SKM-1 treated with dmso at 0.1 percent for 144 hours (cell line): Measurements from ENCODE around the gene C1QTNF5.

Source experiments
- DNase-seq: peaks from one replicate; lab custom pipeline; 2025; ENCODE audit not compliant: unreplicated experiment; lab: John Stamatoyannopoulos, UW

C1QTNF5 gene

DNA sequence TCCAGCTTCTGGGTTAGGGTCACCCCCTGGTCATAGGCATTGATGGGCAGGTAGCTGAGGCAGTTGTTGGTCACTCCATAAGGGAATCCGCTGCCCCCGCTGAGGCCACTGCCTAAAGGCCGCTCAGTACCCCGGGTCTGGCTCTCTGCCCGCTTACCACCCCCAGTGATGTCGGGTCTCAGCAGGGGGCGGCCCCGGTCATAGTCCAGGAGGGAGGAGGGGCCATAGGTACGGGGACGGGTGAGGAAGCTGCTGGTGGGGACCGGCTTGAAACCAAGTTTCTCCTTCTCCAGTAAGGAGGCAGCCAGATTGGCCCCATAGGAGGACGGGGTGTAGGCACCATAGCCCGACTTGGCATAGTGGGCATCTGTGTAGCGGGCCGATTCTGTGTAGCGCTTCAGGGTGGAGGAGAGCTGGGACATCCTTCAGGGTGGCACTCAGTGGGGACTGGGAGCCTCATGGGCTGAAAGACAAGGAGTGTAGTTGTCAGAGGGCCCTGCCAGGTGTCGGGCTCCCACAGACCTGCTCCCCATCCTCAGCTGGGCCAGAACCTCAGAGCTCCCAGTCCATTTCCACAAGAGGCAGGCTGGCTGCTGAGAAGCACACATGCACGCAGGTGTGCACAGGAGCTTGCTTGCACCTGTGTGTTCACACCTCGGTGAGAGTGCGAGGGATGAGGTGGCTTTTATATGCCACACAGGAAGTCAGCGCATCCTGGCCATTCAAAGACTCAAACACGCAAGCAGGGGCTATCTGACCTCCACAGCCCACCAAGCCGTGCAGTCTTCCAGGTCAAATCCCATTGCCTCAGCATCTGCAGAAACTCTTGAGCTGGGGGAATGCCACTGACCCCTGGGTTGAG lies 32.6 kb upstream of the C1QTNF5 start:
- no peak for DNase-seq

DNA sequence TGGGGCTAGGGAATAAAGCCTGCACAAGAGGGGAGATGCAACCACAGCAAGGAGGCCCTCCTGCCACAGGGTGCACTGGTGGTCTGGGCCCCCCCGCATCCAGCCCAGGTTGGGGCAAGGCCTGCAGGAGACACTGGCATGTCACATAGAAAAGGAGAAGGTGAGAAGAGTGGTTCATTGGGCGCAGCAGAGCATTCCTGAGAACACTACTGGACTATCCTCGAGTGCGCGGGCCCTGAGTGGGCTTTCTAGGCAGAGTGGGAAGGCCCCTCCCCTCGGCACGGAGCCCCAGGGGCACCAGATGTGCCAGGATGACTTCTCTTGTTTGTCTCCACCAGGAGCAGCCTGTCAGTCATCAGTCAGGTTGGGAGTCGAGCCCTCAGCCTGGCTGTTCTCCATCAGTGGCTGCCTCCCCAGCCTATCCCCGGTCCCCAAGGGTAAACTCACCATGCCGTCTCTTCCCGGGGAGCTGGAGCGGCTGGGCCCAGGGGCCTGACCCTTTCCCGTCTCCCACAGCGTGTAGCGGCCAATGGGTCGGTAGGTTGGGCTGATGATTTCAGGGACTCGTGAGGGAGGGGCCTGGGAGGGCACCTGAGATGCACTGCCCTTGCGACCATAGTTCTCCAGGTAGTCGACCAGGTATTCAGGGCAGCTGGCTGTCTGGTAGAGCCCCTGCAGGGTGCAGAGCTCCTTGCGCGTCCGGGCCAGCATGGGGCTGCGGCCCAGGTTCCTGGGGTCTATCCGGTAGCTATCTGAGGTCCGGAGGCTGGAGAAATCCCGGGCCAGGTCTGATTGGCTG lies 31.8 kb upstream of the C1QTNF5 start:
- no peak for DNase-seq

DNA sequence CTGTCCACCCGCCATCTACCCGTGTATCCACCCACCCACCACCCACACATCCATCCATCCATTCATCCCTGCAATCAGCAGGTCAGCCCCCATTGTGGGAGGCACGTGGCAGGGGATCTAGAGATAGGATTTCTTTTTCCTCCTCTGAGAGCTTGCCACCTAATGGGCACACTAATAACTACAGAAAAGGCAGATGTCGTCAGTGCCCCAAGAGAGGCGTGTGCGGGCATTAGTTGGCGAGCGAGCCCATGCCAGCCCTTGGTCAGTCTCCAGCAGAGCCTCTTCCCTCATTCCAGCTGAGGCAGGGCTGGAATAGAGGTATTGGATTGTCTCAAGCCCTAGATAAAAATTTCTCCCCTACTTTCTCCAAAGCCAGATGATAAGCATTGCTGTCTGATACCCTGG lies 31.1 kb upstream of the C1QTNF5 start:
- DNase-seq, result no peak

DNA sequence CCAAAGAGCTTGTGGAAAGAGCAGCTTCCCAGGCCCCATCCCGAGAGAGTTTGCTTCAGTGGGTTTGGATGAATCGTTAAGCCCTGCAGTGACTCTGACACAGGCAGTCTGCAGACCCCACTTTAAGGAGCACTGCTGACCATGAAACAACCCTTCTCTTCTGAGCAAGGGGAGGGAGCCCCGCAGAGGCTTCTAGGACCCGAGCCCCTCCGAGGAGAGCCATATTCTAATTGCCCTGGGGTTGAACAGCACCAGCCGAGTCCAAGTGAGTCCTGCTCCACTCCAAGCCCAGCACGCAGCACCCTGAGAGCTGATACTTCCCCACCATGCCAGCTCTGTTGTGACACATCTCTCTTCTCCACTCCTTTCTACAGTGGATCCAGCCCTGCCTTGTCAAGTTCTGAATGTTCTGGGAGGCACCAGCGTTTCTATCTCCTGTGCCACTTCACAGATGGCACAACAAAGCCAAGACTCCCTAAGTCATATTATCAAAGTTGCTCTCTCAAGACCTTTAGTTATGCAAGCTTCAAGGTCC lies 30.5 kb upstream of the C1QTNF5 start:
- no peak for DNase-seq

DNA sequence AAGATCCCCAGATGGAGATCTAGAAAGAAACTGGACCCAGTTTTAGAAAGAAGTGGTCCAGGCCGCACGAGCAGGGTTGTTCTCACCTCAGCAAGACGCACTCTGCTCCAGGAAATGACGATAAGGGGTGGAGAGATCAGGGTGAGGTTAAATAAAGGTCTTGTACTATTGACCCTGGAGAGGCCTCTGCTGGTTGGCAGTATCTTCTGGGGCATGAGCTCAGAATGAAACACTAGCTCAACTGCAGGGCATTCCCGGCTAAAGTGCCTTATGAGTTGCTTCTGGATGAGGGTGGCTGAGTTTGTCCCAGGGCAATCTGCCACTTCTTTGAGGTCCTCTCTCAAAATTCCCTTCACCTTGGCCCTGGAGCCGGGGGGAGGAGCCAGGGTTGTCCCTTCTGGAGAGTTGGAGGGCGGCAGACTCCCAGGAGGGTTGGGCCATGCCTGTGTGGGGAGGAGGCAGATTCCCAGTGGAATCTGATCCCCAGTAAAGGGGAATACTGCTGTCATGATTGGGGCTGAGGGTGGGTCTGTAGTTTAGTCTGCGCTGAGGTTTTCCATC lies 29.9 kb upstream of the C1QTNF5 start:
- no peak for DNase-seq

DNA sequence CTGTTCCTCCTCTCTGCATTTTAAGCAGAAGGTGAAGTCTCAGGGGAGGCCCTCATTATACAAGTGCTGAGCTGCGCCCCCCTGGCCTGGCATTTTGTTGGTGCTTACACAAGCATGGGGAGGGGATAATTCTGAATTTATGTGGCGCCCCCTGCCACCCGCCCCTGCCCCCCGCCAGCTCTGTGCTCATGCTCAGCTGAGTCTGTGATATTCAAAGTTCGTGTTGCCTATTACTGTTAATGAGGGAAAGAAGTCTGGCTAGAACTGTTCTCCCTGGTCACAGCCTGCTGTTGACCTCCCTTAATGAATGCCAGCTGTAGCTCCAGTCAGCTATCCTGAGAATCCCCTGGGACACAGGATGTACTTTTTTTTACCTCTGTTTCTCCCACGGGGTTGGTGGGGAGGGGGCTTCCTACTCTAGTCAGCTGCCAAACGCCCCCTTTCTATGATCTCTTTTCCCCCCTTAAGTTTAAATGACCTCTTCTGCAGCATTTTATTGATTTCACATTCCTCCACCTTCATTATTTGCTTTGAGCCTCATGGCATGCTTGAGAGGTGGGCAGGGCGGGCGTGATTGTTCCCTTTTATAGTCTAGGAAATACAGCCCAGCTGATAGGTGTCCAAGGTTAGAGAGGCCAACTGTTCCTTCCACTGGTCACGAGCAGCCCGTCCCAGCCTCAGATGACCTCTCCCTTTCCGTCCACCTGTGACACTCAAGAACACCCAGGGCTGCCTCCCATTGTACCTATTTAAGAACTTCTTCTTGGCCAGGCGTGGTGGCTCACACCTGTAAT lies 28.6 kb upstream of the C1QTNF5 start:
- DNase-seq, result no peak

DNA sequence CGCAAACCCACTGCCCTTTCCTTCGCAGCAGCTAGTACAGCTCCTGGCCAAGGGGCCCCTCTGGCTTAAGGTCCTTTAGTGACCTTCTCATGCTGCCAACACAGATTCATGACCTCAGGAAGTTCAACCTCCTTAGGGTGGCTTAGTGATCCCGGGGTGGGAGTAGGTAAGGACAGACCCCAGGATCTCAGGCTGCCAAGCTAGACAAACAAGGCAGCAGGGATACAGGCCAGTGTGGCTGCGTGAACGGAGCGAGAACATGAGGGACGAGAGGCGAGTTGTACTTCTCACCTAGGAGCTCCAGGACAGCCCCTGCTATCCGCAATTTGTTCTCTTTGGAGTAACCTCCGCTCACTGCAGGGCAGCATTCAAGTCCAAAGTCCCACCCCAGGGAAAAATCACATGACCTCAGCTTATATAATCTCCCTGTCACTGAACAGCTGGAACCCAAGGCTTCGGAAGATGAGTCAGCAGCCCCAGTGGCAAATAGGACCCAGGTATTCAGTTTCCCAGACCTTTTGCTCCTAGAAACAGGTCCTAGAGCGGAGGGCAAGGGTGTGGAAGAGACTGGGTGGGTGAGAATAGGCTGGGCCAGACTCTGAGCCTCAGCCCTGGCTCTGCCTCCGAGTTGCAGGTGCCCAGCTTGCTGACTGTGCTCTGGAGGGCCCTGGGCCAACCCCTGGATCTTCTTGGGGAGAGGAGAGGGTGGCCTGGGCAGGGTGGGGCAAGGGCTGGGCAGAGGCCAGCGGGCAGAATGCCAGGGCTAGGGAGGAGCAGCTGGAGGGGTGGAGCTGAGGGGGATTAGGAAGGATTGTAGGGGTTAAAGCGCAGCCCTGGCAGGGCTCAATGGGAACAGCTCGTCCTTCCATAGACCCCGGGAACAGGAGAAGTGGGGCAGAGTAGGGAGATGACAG lies 27.7 kb upstream of the C1QTNF5 start:
- no peak for DNase-seq

DNA sequence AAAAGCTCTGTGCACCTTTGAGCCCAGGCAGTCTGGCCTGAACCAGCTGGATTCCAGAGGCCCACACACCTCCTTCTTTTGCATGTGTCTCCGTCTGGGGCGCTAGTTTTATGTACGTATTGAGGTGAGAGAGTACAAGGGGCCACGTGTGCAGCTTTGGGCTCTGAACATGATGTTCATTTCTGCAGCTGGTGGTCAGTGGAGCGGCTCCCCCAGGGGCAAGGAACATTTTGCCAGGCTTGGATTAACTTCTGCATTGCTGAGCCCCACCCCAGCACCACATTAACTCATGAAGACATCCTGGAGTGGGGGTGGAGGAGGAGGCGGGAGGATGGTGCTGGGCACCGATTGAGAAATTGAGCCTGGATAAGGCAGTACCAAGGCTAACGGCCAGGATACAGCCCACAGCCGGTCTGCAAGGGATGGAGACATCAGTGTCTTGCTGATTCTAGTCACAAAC lies 27.0 kb upstream of the C1QTNF5 start:
- DNase-seq, result peak; percentile 89

DNA sequence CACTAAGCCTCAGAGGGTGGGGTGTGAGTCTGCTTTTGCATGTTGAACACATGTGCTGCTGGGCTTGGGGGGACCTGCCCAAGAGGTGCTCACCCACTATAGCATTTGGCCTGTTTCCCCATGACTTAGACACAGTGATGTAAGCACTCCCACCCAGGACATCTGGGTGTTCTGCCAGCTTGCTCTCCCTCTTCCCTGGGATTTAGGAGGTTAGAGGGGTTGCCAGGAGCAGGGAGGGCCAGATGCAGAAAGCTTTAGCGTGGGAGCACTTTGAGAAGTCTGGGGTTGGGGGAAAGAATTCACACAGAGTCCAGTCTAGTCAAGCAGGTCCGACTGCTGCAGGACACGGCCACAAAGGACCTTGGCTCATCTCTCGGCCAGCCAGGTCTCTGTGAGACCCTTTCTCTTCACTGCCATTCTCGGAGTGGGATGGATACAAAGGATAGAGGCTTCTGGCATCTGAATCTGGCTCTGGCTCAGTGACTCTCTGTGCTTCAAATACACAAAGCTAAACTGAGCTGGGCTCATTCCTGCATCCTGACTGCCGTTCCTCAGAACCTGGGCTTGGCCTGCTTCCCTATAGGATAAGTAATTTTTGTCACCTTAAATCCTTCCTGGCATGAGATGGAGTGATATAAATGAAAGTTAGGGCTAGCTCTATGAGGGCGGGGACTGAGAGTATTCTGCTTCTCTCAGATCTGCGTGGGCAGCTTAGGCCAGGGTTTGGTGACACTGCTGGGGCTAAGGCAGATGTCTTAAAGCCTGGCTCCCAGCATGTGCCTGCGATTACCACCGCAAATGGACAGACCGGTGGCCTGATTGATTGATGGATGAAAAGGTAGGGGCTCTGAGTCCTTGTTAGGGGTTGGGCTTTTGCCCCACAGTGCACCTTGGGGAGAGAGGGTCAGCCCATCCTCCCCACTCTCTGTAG lies 26.3 kb upstream of the C1QTNF5 start:
- DNase-seq, result no peak

DNA sequence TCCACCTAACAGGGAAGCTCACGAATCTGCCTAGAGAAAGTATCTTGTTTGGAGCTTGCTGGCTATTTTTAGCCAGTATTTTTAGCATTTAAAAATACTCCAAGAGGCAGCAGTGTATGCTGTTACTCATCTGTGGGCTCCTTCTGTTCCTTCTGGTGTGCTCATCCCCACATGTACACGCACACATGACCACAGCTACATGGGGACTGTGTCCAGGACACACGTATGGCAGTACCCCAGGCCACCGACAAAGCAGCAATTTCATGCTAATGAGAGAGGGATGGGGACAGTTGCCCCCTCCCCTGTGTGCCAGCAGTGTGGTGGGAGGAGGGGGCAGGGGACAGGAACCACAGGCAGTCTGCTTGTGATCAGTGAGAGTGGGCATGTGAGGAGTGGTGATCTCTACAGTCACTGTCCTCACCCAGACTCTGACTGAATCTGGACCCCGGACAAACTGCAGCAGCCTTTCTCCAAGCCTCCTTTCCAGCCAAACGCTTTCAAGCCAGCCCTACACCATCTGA lies 24.4 kb upstream of the C1QTNF5 start:
- DNase-seq, result no peak

DNA sequence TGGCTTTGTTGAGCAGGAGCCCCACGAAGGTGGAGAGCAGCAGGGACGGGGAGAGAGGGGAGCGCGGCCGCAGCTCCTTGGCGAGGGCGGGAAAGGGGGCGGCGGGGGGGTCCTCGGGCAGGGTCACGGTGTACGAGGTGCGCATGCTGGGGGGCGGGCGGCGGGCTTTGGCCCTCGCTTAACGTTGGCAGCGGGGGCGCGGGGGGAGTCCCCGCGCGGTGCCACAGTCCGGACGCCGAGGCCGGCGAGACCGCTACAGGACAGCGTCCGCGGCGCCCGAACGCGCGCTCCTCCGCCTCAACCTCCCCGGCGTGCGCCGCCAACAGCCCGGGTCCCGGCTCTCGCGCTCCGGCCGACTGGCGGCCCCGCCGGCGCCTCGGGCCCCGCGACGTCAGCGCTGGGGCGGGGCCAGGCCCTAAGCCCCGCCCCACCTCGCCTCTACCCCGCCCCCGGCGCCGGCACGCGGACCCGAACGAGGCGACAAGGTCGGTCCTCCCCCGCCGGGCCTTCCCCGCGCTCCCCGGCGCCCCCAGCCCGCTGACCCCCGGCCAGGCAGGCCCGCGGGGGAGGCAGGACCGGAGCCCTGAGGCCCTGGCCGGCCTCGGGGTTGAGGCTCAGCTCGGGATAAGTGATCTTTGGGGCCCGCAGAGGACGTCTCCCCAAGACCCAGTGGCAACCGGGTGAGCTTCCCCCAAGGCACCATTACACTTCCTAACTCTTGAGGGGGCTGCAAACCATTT lies 23.3 kb upstream of the C1QTNF5 start:
- DNase-seq, result peak; percentile 62

DNA sequence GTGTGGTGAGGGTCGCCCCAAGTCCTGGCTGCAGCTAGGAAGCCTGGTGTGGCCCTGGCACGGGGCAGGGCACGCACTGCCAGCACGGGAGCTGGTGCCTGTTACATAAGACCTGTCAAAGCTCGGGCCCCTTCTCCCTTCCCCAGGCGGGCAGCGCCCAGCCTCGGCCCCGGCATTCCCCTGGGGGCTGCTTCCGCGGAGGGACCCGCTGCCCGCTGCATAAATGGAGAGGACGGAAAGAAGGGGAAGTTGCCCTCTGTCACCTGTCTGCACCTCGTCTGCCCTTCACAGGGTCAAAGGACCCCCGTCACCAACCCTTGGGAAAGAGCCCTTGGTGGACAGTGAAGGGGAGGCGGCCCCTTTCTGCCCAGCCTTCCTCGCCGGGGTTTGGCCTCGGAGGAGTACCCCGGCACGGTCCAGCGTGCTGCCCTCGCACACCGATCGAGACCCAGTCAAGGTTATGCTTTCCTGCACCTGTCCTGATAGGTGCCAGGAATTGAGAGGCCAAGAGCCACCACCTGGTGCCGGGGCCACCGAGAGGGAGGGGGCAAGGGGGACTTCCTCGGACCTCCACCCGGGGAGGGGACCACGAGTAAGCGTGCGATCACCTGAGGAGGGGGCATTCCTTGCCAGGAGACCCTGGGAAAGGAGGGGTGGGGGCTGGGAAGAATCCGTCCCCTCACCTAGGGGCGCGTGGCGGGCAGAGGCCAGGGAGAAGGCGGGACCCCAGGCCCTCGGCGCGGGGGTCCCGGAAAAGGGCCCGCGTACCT lies 22.6 kb upstream of the C1QTNF5 start:
- no peak for DNase-seq

DNA sequence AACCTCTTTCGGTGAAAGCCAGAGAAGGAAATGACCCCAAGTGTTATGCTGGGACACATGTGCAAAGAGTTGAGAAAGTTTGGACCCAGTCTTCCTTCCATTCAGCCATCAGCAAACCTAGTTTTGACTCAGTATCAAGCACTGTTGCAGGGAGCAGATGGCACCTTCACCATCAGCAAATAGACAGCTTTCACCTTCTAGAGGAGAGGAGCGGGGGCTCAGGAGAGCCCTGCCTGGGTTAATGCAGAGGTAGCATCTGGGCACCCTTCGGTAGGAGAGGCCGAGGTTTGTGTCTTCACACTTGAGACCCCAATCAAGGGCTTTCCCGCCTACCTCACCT lies 22.0 kb upstream of the C1QTNF5 start:
- no peak for DNase-seq

DNA sequence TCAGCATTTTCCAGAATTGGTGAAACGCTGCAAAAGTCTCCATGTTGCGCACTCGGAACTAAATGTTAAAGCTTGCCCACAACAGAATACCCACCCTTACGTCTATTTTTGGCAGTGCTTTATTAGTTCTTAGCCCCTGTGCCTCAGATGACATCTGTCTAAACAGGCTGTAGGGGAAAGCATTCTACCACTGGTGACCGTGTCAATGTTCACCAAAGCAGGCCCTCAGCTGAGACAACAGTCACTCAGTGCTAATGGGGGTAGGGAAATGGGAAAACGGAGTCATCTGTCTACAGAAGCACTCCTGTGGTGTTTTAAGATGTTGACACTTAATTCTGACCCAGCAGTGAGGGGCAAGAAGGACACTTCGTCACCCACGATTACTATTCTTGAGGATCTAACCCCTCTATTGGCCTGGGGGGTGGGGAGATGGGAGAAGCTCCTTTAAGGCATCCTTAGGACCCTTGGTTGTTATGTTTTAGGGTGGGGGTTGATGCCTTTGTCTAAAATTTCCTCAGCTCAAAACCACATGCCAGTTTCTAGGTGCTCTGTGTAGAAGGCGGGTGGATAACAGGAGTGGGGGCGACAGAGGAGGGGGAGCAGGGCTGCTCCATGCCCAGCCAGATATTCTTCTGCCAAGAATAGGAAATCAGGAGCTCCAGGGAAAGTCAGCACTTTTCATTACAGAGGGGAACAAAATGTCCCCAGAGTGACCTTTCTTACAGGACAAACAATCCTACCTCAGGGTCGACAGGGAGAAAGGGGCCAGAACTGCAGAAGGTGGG lies 21.4 kb upstream of the C1QTNF5 start:
- DNase-seq, result no peak

DNA sequence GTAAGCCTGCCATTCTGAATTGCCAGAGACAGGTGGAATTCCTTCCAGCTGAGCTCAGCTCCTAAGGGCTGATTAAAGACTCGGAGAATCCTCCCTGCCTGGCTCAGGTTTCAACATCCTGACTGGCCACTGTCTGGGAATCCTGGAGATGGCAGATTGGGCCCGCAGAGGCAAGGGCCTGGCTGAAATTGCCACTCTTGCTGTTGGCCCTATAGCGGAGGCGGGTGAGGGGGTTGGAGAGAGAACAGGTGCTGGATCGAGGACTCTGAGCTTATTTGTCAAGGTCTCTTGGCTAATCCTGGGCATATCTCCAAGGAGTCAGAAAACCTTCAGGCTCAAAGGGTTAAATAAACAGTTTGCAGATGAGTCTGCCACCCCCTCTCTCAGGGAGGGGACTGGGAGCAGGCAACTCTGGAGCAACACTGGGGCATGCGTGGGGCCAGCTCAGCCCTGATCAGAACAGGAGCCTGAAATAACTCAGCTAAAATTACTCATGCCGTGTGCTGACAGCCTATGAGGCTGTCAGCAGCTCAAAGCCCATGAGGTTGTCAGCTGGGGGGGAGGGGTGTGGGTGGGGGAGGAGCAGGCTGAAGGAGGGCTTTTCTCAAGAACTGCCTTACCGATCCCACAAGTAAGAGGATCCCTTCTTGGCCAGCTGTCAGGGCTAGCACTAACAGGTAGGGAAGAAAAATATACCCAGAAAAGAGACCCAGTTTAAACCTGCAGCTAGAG lies 20.5 kb upstream of the C1QTNF5 start:
- DNase-seq, result peak; percentile 44
